PC-3 (cell line): Measurements from ENCODE around the gene NCBP3. TPM values are rescaled to one million over a fixed set of nuclear protein-coding genes. Genes with fewer than 3 reads are reported as not detected.

Experiments
- ATAC-seq: fragments of 200-7000 bp; cut with Tn5 transposase; 2 replicates; pipeline ENCODE4 v1.9.1; 2020; ENCODE audit warnings: mild to moderate bottlenecking, moderate library complexity
- BruUV-seq: library from RNA; stranded (reverse); fragments of 400-500 nt; replicated peaks from 2 replicates; lab custom pipeline; 2021; lab: Mats Ljungman, UMichigan
- CTCF ChIA-PET: fragments of 300-600 bp; sonication (Branson Sonifier 250); formaldehyde crosslinking; loops from one replicate; lab custom pipeline; 2022; ENCODE audit warnings: antibody characterized with exemption; lab: Charles Lee
- POLR2A ChIA-PET: fragments of 300-600 bp; sonication (Branson Sonifier 250); formaldehyde crosslinking; loops from one replicate; lab custom pipeline; 2022; ENCODE audit warnings: antibody characterized with exemption; ENCODE audit not compliant: unreplicated experiment; lab: Charles Lee
- DNase-seq: peaks from one replicate; pipeline ENCODE4 v3.0.0-alpha.2; 2015
- H2AFZ ChIP-seq: fragments of 300-600 bp; sonication (generic); 2 replicates; pipeline ENCODE4 v1.6.0; 2016; ENCODE audit warnings: antibody characterized with exemption, low read length
- H3F3A ChIP-seq: fragments of 300-600 bp; sonication (generic); one replicate; pipeline ENCODE4 v1.6.0; 2017; ENCODE audit warnings: antibody characterized with exemption, low read length, control low read depth, mild to moderate bottlenecking; ENCODE audit not compliant: unreplicated experiment
- H3K27ac ChIP-seq: fragments of 300-600 bp; sonication (generic); 2 replicates; pipeline ENCODE4 v1.5.1; 2016; ENCODE audit warnings: mild to moderate bottlenecking, low read length
- H3K27me3 ChIP-seq: fragments of 300-600 bp; sonication (generic); 2 replicates; pipeline ENCODE4 v1.6.1; 2016; ENCODE audit warnings: low read length, mixed read lengths
- H3K36me3 ChIP-seq: fragments of 300-600 bp; sonication (generic); 2 replicates; pipeline ENCODE4 v1.6.1; 2016; ENCODE audit warnings: low read depth, mixed run types, low read length, mixed read lengths
- H3K4me1 ChIP-seq: fragments of 300-600 bp; sonication (generic); 2 replicates; pipeline ENCODE4 v1.5.1; 2016; ENCODE audit warnings: low read length; ENCODE audit not compliant: insufficient read depth
- H3K4me2 ChIP-seq: fragments of 300-600 bp; sonication (generic); 2 replicates; pipeline ENCODE4 v1.6.0; 2016; ENCODE audit warnings: low read length
- H3K4me3 ChIP-seq: fragments of 300-600 bp; sonication (generic); 2 replicates; pipeline ENCODE4 v1.5.1; 2016; ENCODE audit warnings: mild to moderate bottlenecking, low read length, mixed read lengths
- H3K79me2 ChIP-seq: fragments of 300-600 bp; sonication (generic); 2 replicates; pipeline ENCODE4 v1.6.1; 2017; ENCODE audit warnings: low read length, mixed read lengths
- H3K9ac ChIP-seq: fragments of 300-600 bp; sonication (generic); 2 replicates; pipeline ENCODE4 v1.6.0; 2016; ENCODE audit warnings: mild to moderate bottlenecking, low read length
- H3K9me2 ChIP-seq: fragments of 300-600 bp; sonication (generic); replicated peaks from 2 replicates; pipeline ENCODE4 v1.6.1; 2016; ENCODE audit warnings: mixed run types, low read length, mixed read lengths
- H3K9me3 ChIP-seq: fragments of 300-600 bp; sonication (generic); 2 replicates; pipeline ENCODE4 v1.6.1; 2016; ENCODE audit warnings: low read length, mixed read lengths
- H4K20me1 ChIP-seq: fragments of 300-600 bp; sonication (generic); 2 replicates; pipeline ENCODE4 v1.6.1; 2016; ENCODE audit warnings: low read length, mixed read lengths
- EZH2 ChIP-seq: fragments of 300-600 bp; sonication (generic); IDR thresholded peaks from one replicate; pipeline ENCODE4 v1.6.1; 2017; ENCODE audit warnings: antibody characterized with exemption, mild to moderate bottlenecking, low read length; ENCODE audit not compliant: unreplicated experiment
- EZH2phosphoT487 ChIP-seq: fragments of 300-600 bp; sonication (generic); IDR thresholded peaks from 2 replicates; pipeline ENCODE4 v1.6.1; 2018; ENCODE audit warnings: mild to moderate bottlenecking, antibody characterized with exemption, low read length, borderline replicate concordance
- intact Hi-C: fragments of 100-400 bp; cut with micrococcal nuclease; formaldehyde crosslinking; loops from 2 replicates; pipeline ENCODE4 v1.9.0; 2023
- total RNA-seq: library from RNA; depleted of rRNA; stranded (reverse); fragments of >200 nt; gene quantifications from 2 replicates; pipeline ENCODE4 v1.2.3, GENCODE V29; 2014
- TF ChIP-seq, protein P1 (sequence below): fragments of 300-600 bp; sonication (generic); conservative IDR thresholded peaks from 2 replicates; pipeline ENCODE4 v1.5.1; 2017; ENCODE audit warnings: antibody characterized with exemption, low read depth, mild to moderate bottlenecking, low read length

The NCBP3 gene
- total RNA-seq, 1 experiment from 2014 or later: 21.0 TPM

GRCh38 chr17:3763777-3764170, 82.3 kb downstream of the NCBP3 start:
- BruUV-seq: no TSS peak
- no peak overlapping the region for H3K27ac ChIP-seq
- H3K9me2 ChIP-seq: no peaks in the 10 kb centered on the region
- CTCF ChIA-PET: no interaction called here
- POLR2A ChIA-PET: no interaction called here
- no peak overlapping the region for H3K4me3 ChIP-seq
- H3F3A ChIP-seq: no peaks in the 10 kb centered on the region
- no peak overlapping the region for H3K4me2 ChIP-seq
- H3K9ac ChIP-seq: no peak overlapping the region
- H3K79me2 ChIP-seq: no peaks in the 10 kb centered on the region
- no peaks in the 10 kb centered on the region for H4K20me1 ChIP-seq
- ATAC-seq (no peak), DNase-seq (no peak)
- no peak overlapping the region for H2AFZ ChIP-seq
- H3K9me3 ChIP-seq: no peaks in the 10 kb centered on the region
- H3K27me3 ChIP-seq: no peaks in the 10 kb centered on the region
- intact Hi-C loops: no loop called here
- no peaks in the 10 kb centered on the region for H3K36me3 ChIP-seq
- H3K4me1 ChIP-seq: no peaks in the 10 kb centered on the region
- TF ChIP-seq EZH2 (no peak), EZH2phosphoT487 (no peak)
- TF ChIP-seq, protein P1, sequence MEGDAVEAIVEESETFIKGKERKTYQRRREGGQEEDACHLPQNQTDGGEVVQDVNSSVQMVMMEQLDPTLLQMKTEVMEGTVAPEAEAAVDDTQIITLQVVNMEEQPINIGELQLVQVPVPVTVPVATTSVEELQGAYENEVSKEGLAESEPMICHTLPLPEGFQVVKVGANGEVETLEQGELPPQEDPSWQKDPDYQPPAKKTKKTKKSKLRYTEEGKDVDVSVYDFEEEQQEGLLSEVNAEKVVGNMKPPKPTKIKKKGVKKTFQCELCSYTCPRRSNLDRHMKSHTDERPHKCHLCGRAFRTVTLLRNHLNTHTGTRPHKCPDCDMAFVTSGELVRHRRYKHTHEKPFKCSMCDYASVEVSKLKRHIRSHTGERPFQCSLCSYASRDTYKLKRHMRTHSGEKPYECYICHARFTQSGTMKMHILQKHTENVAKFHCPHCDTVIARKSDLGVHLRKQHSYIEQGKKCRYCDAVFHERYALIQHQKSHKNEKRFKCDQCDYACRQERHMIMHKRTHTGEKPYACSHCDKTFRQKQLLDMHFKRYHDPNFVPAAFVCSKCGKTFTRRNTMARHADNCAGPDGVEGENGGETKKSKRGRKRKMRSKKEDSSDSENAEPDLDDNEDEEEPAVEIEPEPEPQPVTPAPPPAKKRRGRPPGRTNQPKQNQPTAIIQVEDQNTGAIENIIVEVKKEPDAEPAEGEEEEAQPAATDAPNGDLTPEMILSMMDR: no peak

- H3K9me2 ChIP-seq: no peaks in the 10 kb centered on the region
- CTCF ChIA-PET: no interaction called here
- POLR2A ChIA-PET: no interaction called here
Measured at GRCh38 chr17:3762922-3763776, 82.9 kb downstream of the NCBP3 start.

More at GRCh38 chr17:3762922-3763776, 82.9 kb downstream of the NCBP3 start:
- intact Hi-C loops: no loop called here
- Histone ChIP-seq H3K27ac (no peak overlapping the region), H3K4me3 (no peak overlapping the region), H3K4me1 (no peaks in the 10 kb centered on the region), H3F3A (no peaks in the 10 kb centered on the region), H3K9me3 (no peaks in the 10 kb centered on the region), H2AFZ (no peak overlapping the region), H4K20me1 (no peaks in the 10 kb centered on the region), H3K79me2 (no peaks in the 10 kb centered on the region), H3K36me3 (no peaks in the 10 kb centered on the region), H3K9ac (no peak overlapping the region), H3K4me2 (no peak overlapping the region), H3K27me3 (no peaks in the 10 kb centered on the region)
- ATAC-seq (no peak), DNase-seq (no peak)
- no peak for TF ChIP-seq EZH2
- no peak for TF ChIP-seq EZH2phosphoT487
- TF ChIP-seq, protein P1: no peak
- no TSS peak for BruUV-seq
